Keratinocyte (primary cell): ENCODE measurements around the gene NF2. TPM values are rescaled to one million over a fixed set of nuclear protein-coding genes. Genes with fewer than 3 reads are reported as not detected.
A peak's percentile ranks its signal among the peaks of the same experiment; 100 is the strongest.

Experiments used
- DNase-seq: peaks from one replicate; pipeline ENCODE4 v3.0.0-alpha.2; 2011; ENCODE audit warnings: low read depth, missing footprints, low spot score
- FAIRE-seq: peaks from 2 replicates; lab custom pipeline; 2011; peaks lifted over from hg19 to GRCh38; lab: Jason Lieb, UNC
- H2AFZ ChIP-seq: 2 replicates; pipeline ENCODE4 v1.6.0; 2012; ENCODE audit warnings: low read length, control low read depth, inconsistent platforms; ENCODE audit not compliant: control insufficient read depth
- H3K27ac ChIP-seq: 2 replicates; pipeline ENCODE4 v1.5.1; 2011; ENCODE audit warnings: low read length; ENCODE audit not compliant: control insufficient read depth, insufficient read depth
- H3K27me3 ChIP-seq: 3 replicates; pipeline ENCODE4 v1.6.0; 2011; ENCODE audit warnings: low read length; ENCODE audit not compliant: control insufficient read depth, insufficient read depth; ENCODE audit errors: extremely low read depth
- H3K36me3 ChIP-seq, 2 experiments: 2 replicates in 1 of 2; 3 replicates in 1 of 2; pipeline ENCODE4 v1.5.1; 2011; ENCODE audit warnings: low read length in 2 of 2, mild to moderate bottlenecking in 1 of 2; ENCODE audit not compliant: control insufficient read depth in 2 of 2, insufficient read depth in 2 of 2; ENCODE audit errors: extremely low read depth in 1 of 2
- H3K4me1 ChIP-seq: 3 replicates; pipeline ENCODE4 v1.5.1; 2011; ENCODE audit warnings: low read length; ENCODE audit not compliant: control insufficient read depth, insufficient read depth; ENCODE audit errors: extremely low read depth
- H3K4me2 ChIP-seq: 3 replicates; pipeline ENCODE4 v1.6.0; 2011; ENCODE audit warnings: low read depth, low read length; ENCODE audit not compliant: control insufficient read depth, insufficient read depth; ENCODE audit errors: extremely low read depth
- H3K4me3 ChIP-seq, 3 experiments: fragments of 200-600 bp in 1 of 3; sonication (generic) in 1 of 3; 2 replicates in 2 of 3; 3 replicates in 1 of 3; pipeline ENCODE4 v1.5.1; 2011 to 2016; ENCODE audit warnings: low read length in 3 of 3, mild to moderate bottlenecking in 3 of 3, control low read depth in 2 of 3, inconsistent platforms in 1 of 3, low read depth in 1 of 3, mixed read lengths in 1 of 3, mixed run types in 1 of 3, moderate library complexity in 1 of 3; ENCODE audit not compliant: control insufficient read depth in 2 of 3, insufficient read depth in 2 of 3; ENCODE audit errors: extremely low read depth in 1 of 3
- H3K79me2 ChIP-seq: 2 replicates; pipeline ENCODE4 v1.6.0; 2012; ENCODE audit warnings: low read length; ENCODE audit not compliant: control insufficient read depth, insufficient read depth
- H3K9ac ChIP-seq: 3 replicates; pipeline ENCODE4 v1.6.0; 2011; ENCODE audit warnings: low read length; ENCODE audit not compliant: control insufficient read depth, insufficient read depth; ENCODE audit errors: extremely low read depth
- H3K9me1 ChIP-seq: 3 replicates; pipeline ENCODE4 v1.6.0; 2011; ENCODE audit warnings: low read length; ENCODE audit not compliant: control insufficient read depth, insufficient read depth; ENCODE audit errors: extremely low read depth
- H3K9me3 ChIP-seq: 2 replicates; pipeline ENCODE4 v1.5.1; 2012; ENCODE audit warnings: low read depth, low read length; ENCODE audit not compliant: control insufficient read depth
- H4K20me1 ChIP-seq: 3 replicates; pipeline ENCODE4 v1.6.0; 2011; ENCODE audit warnings: low read length; ENCODE audit not compliant: control insufficient read depth, insufficient read depth; ENCODE audit errors: extremely low read depth
- EZH2 ChIP-seq: IDR thresholded peaks from one replicate; pipeline ENCODE4 v1.6.1; 2012; ENCODE audit warnings: inconsistent platforms, mild to moderate bottlenecking, low read length, moderate library complexity
- dilution Hi-C: fragments of 300-500 bp; cut with MboI; formaldehyde crosslinking; loops from one replicate; pipeline ENCODE4 v1.7.0; 2020; ENCODE audit warnings: low sequenced_read_pairs; ENCODE audit not compliant: extremely low pct_ligation_motif_present
- polyA plus RNA-seq, 5 experiments: library from polyadenylated mRNA; depleted of rRNA in 3 of 5; stranded (reverse) in 3 of 5; stranded (forward) in 1 of 5; unstranded in 1 of 5; fragments of >200 nt; gene quantifications; 1 replicate in 1 of 5; 2 replicates in 3 of 5; 3 replicates in 1 of 5; pipeline versions ENCODE4 v1.2.1 to v1.2.3, GENCODE V29; 2011 to 2012; ENCODE audit warnings: missing spikeins in 2 of 5, low read depth in 1 of 5, low replicate concordance in 1 of 5
- TF ChIP-seq, protein P1 (sequence below), 3 experiments: IDR thresholded peaks in 1 of 3; conservative IDR thresholded peaks in 1 of 3; optimal IDR thresholded peaks in 1 of 3; 2 replicates in 2 of 3; 3 replicates in 1 of 3; pipeline versions ENCODE3 to v1.5.1; 2011; ENCODE audit warnings: low read length in 3 of 3, mild to moderate bottlenecking in 3 of 3, moderate library complexity in 2 of 3, control low read depth in 1 of 3, inconsistent platforms in 1 of 3; ENCODE audit not compliant: insufficient read depth in 2 of 3; ENCODE audit errors: extremely low read depth in 1 of 3

NF2 gene
- polyA plus RNA-seq, 1 donor (not counting 4 experiments of a cell fraction or from before 2014, with no cell fraction given) = 50.2 TPM

DNA sequence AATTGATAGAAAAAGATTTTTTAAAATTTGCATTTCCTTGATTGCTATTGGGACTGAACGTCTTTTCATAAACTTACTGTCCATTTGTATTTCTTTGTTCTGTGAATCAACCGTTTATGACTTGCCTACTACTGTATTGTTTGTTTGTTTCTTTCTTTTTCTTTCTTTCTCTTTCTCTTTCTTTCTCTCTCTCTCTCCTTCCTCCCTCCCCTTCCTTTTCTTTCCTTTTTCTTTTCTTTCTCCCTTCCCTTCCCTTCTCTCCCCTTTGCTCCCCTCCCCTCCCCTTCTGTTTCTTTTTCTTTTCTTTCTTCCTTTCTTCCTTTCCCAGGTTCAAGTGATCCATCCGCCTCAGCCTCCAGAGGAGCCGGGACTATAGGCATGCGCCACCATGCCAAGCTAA is 46.9 kb downstream of the NF2 start:
- Histone ChIP-seq H3K9ac (no peak overlapping the region), H3K4me1 (no peaks in the 10 kb centered on the region), H3K79me2 (no peaks in the 10 kb centered on the region), H3K36me3 (peaks cover 7 to 12% of the 10 kb centered on the region in 2 experiments), H3K27ac (no peak overlapping the region), H4K20me1 (no peaks in the 10 kb centered on the region), H3K4me3 (no peak overlapping the region), H3K9me1 (no peaks in the 10 kb centered on the region), H3K27me3 (no peaks in the 10 kb centered on the region), H2AFZ (no peak overlapping the region), H3K4me2 (no peak overlapping the region), H3K9me3 (no peaks in the 10 kb centered on the region)
- TF ChIP-seq EZH2 = no peak
- TF ChIP-seq, protein P1, sequence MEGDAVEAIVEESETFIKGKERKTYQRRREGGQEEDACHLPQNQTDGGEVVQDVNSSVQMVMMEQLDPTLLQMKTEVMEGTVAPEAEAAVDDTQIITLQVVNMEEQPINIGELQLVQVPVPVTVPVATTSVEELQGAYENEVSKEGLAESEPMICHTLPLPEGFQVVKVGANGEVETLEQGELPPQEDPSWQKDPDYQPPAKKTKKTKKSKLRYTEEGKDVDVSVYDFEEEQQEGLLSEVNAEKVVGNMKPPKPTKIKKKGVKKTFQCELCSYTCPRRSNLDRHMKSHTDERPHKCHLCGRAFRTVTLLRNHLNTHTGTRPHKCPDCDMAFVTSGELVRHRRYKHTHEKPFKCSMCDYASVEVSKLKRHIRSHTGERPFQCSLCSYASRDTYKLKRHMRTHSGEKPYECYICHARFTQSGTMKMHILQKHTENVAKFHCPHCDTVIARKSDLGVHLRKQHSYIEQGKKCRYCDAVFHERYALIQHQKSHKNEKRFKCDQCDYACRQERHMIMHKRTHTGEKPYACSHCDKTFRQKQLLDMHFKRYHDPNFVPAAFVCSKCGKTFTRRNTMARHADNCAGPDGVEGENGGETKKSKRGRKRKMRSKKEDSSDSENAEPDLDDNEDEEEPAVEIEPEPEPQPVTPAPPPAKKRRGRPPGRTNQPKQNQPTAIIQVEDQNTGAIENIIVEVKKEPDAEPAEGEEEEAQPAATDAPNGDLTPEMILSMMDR (optimal IDR thresholded peaks at IDR 0.05 in 1 of 3, IDR thresholded peaks at IDR 0.05 in 1 of 3, conservative IDR thresholded peaks at IDR 0.05 in 1 of 3; ENCODE audit: extremely low read depth in 1 of 3, insufficient read depth in 2 of 3, low read length in 3 of 3) = no peak
- no peak for FAIRE-seq
- dilution Hi-C loops = no loop called here
- no peak for DNase-seq

DNA sequence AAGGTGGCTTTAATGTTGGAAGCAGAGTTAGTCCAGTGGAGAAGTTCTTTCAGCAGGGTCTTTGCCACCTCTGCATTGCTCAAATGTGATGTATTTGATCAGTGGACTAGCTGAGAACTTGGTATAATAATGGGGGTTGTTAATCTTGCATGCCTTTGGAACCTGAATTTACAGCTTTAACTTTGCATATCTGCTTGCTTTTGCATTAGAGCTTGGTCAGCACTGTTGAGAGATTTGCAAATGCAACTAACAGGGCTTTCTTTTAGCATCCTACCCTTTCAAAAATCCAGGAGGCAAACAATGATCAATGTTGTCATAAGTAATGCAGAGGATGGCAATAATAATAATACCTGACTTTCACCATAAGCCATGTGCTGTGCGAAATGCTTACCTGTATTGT is 48.2 kb downstream of the NF2 start:
- TF ChIP-seq, protein P1 (optimal IDR thresholded peaks at IDR 0.05 in 1 of 3, IDR thresholded peaks at IDR 0.05 in 1 of 3, conservative IDR thresholded peaks at IDR 0.05 in 1 of 3; ENCODE audit: extremely low read depth in 1 of 3, insufficient read depth in 2 of 3, low read length in 3 of 3) = no peak
- TF ChIP-seq EZH2 = no peak
- peaks cover 11% of the 10 kb centered on the region in 2 experiments for H3K36me3 ChIP-seq
- H3K9me1 ChIP-seq = no peaks in the 10 kb centered on the region
- dilution Hi-C loops = no loop called here
- no peak overlapping the region for H3K4me3 ChIP-seq
- no peaks in the 10 kb centered on the region for H3K4me1 ChIP-seq
- H3K27me3 ChIP-seq = no peaks in the 10 kb centered on the region
- H3K9ac ChIP-seq = no peak overlapping the region
- no peaks in the 10 kb centered on the region for H3K9me3 ChIP-seq
- H3K27ac ChIP-seq = no peak overlapping the region
- H4K20me1 ChIP-seq = no peaks in the 10 kb centered on the region
- FAIRE-seq = peak; percentile 9
- DNase-seq = no peak
- no peak overlapping the region for H2AFZ ChIP-seq
- H3K79me2 ChIP-seq = no peaks in the 10 kb centered on the region
- H3K4me2 ChIP-seq = no peak overlapping the region
